Stimulated activated CD4-positive, alpha-beta T cell treated with anti-CD3 and anti-CD28 coated beads, Interleukin-2, amount 100 ng/mL, for 24 hours (primary cell): ENCODE data around the gene EIF5A2.
A peak's percentile ranks its signal among the peaks of the same experiment; 100 is the strongest.
"Not testable (repeated sequence)": the region's sequence is repeated elsewhere in the genome, so short reads cannot be mapped to it uniquely, and the experiment has no call there.

Experiments used
- DNase-seq, 2 donors: peaks; one replicate each; pipeline ENCODE4 v3.0.0-alpha.2; 2020

The EIF5A2 gene

DNA sequence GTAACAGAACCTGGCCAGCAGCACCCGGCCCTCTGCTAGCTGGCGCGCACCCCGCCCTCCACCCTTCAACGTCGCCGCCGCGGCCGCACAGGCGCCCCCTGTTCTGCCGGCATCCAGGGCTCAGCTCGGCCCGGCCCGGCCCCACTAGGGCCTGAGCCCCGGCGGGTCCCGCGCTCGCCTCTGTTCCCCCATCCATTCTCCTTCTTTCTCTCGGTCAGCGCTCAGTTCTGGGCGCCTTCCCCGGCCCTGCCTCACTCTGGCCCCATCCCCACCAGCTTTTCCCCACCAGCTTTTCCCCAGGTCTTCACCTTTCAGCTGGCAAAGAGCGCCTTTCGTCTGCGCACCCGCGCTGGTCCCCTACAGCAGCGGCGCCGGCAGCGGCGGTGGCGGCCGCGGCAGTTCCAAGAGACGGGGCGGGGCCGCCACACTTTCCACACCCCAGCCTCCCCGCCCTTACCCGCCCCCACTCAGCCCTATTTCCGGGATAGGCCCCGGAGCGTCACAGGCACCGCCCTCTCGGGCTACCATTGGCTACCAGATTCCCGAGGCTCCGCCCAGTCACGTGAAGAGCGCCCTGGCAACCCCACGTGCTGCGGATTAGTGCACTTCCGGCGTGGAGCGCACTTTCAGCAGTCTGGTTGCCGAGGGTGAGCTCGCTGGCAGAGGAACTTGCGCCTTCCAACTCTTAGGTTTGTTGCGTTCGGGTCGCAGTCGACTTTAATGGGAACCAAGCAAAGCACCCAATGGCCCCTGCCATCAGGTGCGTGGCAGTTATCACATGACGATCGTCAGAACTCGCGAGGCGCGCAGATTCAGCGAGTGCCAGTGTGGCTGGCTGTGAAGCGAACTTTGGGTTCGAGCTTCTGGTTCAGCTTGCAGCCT is at the start of gene EIF5A2:
EIF5A2 (minus strand) TSS at position 403 of the 882 bp plus-strand sequence. CDS start 831 bp downstream, outside the sequence.
- peak; percentile 96 for DNase-seq

DNA sequence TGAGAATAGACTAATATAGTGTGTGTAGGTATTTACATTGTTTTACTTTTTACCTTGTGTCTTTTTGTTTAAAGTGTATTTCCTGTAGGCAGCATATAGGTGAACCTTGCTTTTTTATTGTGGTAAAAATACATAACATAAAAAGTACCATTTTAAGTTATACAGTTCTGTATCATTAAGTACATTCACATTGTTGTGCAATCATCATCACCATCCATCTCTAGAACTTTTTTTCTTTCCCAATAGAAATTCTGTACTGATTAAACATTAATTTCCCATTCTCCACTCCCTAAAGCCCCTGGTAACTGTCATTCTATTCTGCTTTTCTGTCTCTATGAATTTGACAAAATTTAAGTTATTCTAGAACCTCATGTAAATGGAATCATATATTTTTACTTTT is 48.2 kb upstream of the EIF5A2 start:
- DNase-seq = no peak

DNA sequence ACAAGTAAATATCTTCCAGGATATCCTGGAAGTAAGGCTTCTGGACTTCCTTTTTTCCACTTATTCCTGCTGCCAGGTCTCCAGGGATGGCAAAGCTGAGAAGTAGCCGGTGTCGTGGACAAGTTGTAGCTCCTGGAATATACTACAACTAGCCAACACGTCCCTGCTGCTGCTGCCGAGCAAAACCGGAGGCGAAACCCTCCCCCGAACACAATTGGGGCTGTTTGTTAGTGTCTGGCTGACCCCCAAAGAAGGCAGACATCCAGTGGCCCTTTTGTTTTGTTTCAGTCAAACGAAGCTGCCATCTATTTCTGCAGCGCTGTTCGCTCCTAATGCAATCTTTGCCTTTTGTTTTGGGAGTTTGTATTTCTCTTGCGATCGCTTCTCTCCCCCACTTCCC is 45.3 kb upstream of the EIF5A2 start:
- DNase-seq = no peak

DNA sequence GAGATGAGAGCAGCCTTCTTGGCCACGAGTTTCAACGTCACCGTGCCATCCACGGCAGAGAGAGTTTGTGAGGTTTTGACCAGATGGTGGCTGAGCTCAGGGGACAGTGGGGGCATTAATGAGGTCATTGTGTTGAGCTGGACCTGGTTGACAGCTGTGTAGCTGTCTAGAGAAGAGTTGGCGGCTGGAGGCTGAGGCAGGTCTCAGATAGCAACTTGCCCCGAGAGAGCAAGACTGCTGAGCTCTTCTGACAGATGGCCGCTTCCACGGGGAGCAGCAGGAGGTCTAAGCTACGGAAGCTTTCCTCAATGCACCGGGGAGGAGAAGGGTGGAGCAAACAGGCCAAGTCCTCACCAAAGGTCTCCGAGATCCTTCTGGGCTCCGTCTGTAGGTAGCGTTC is 44.8 kb upstream of the EIF5A2 start:
- DNase-seq = no peak

DNA sequence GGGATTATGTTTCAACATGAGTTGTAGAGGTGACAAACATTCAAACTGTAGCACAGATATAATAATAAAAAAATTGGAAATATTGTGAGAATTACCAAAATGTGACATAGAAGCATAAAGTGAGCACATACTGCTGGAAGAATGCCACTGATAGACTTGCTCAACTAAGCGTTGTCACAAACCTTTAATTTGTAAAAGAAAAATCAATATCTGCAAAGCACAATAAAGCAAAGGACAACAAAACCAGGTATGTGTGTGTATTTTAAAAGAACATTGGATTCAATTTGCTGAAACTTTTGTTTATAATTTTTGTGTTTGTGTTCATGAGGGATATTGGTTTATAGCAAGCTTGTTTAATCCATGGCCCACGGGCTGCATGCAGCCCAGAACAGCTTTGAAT is 40.8 kb upstream of the EIF5A2 start:
- DNase-seq = no peak

DNA sequence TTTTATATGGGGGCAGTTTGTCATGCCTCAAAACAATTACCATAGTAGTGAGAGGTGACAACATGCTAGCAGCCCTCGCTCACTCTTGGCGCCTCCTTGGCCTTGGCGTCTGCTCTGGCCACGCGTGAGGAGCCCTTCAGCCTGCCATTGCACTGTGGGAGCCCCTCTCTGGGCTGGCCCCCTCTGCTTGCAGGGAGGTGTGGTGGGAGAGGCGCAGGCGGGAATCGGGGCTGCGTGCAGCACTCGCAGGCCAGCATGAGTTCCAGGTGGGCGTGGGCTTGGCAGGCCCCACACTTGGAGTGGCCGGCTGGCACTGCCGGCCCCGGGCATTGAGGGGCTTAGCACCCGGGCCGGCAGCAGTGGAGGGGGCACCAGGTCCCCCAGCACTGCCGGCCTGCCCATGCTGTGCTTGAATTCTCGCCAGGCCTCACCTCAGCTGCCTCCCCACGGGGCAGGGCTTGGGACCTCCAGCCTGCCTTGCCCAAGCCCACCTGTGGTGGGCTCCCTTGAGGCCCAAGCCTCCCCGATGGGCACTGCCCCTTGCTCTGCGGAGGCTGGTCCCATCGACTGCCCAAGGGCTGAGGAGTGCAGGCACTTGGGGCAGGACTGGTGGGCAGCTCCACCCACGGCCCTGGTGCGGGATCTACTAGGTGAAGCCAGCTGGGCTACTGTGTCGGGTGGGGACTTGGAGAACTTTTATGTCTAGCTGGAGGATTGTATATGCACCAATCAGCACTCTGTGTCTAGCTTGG is 38.8 kb upstream of the EIF5A2 start:
- DNase-seq = no peak

DNA sequence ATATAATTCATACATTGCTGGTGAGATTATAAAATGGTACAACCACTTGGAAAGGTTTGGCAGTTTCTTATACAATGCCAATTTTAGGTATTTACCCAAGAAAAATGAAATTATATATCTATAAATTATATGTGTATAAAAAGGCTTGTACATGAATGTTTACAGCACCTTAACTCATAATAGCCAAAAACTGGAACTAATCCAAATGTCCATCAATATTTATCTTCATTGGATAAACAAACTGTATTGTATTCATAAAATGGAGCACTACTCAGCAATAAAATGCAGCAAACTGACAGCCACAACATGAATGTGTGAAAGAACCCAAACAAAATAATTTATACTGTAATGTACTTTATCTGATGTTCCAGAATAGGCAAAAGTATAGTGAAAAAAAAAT is 33.6 kb upstream of the EIF5A2 start:
- no peak for DNase-seq

DNA sequence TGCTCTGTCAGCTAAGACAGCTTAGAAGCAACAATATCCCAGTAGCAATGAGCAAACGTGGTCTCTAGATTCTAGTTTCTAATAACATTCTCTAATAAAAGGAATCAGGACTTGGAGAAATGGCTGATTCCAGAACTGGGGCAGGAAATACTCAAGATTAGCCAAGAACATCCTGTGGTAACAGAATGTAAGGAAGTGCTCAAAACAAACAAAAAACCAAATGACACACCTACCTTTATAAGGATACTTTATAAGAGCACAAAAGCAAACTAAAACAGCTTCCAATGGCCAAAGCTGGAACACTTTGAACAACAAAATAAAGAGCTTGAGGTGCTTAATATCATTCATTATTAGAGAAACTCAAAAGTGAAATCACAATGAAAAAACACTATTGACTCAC is 33.1 kb upstream of the EIF5A2 start:
- no peak for DNase-seq

DNA sequence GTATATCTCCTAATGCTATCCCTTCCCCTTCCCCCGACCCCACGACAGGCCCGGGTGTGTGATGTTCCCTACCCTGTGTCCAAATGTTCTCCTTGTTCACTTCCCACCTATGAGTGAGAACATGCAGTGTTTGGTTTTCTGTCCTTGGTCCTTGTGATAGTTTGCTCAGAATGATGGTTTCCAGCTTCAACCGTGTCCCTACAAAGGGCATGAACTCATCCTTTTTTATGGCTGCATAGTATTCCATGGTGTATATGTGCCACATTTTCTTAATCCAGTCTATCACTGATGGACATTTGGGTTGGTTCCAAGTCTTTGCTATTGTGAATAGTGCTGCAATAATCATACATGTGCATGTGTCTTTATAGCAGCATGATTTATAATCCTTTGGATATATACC is 24.6 kb upstream of the EIF5A2 start:
- DNase-seq = not testable (repeated sequence)

DNA sequence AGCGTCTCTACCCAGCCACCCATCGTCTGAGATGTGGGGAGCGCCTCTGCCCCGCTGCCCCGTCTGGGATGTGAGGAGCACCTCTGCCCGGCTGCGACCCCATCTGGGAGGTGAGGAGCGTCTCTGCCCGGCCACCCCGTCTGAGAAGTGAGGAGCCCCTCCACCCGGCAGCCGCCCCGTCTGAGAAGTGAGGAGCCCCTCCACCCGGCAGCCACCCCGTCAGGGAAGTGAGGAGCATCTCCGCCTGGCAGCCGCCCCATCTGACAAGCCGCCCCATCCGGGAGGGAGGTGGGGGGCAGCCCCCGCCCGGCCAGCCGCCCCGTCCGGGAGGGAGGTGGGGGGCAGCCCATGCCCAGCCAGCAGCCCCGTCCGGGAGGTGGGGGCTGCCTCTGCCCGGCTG is 15.1 kb upstream of the EIF5A2 start:
- DNase-seq = not testable (repeated sequence)

DNA sequence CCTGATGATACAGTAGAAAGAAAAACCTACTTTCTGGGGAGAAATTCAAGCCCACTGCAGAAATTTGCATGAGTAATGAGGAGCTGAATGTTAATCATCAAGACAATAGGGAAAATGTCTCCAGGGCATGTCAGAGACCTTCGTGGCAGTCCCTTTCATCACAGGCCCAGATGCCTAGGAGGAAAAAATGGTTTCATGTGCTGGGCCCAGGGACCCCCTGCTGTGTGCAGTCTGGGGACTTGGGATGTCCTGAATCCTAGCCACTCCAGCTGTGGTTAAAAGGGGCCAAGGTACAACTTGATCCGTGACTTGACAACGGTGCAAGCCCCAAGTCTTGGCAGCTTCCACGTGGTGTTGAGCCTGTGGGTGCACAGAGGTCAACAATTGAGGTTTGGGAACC is 10.3 kb upstream of the EIF5A2 start:
- DNase-seq = no peak

DNA sequence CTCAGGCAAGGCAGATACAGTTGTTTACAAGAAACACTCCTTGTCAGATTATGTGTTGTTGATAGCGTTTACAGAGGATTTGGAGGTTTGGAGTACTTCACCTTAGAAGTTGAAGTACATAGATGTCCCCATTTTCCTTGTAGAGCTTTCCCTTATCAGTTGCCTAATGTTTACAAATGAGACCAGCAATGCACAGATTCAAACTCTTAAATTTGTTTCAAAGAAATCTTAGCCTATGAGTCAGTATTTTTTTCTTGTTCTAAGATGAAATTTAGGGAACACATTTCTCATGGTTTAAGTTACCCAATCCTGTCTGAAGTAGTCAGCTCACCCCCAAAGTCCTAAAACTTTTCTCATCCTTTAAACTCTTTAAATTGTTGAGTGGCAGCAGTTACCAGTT is 6.3 kb upstream of the EIF5A2 start:
- DNase-seq = no peak

DNA sequence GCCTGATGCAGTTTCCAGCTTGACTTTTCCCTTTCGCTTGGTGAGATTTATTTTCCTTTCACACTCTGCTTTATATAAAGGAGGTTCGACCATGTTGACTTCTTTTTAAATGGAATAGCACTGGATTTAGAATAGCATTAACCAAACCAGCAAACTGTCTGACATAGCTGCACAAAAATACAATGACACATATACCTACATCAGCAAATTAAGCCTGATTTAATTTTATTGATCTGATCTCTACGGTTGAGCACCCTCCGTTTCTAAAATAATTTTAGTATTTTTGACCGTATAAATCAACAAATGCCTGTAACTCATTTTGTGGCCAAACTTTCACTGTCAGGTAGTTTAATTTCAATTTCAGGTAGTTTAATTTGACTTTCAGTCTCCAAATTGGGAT is 5.8 kb upstream of the EIF5A2 start:
- no peak for DNase-seq

DNA sequence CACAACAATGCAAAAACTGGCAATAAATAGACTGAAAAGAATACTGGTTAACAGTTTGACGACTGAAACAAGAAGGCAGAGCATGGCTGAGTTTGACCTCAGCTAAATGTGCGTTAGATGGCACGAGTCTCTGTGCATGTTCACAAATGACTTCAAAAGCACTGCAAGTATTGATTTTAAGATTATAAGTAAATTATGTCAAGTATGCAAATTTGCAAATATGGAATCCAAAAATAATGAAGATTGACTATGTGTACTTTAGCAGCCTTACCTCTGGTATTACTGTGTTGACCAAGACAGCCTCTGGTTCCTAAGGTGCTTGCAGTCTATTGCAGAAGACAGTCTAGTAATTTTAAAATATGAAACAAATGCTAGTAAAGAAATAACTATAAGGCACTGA is 2.6 kb upstream of the EIF5A2 start:
- DNase-seq = no peak

DNA sequence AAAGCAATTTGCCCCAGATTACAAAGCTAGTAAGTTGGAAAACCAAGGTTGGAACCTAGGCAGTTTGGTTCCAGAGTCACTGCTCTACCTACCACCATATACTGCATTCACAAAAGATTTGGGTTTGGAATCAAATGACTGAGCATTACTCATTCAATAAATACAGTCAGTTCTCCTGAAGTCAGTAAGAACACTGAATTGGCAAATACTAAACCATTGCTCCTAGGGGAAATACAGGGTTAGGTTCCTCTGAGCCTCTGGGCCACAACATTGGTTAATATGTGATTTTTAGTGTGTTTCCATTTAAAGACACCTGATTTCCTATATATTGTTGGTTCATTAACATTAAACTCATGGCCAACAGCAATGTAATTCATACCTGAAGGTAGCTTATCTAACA is 2.1 kb upstream of the EIF5A2 start:
- no peak for DNase-seq

DNA sequence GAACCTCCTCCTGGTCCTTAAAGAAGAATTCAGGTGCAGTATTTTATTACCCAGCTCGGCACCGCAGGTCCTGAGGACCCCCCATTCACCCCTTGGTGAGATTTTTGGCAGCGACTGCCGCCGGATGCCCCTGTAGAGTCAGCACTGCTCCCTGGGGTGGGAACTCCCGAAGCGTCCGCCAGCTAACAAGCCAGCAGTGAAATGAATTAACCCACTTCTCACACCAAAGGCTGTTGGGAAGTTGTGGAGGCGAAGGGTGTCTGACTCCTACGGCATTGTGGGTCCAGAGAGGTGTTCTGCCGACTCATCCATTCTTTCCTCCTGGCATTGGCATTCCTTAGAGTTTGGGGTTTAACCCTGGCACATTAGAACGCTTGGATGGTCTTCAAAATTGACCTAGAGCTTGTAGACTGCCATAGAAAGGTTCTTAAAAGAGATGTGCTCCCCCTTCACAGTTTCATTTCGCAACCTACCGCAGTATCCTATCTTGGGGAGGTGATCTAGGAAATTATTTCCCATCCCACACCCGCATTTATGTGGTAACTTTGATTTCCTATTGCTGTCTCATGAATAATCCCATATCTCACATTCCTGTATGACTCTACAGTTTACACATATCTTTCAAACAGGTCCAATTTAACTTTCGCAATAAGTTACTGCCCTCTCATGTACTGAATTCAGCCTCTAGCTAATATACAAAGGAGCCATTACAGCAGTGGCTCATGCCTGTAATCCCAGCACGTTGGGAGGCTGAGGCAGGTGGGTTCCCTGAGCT is 879 bp upstream of the EIF5A2 start:
- DNase-seq = no peak

DNA sequence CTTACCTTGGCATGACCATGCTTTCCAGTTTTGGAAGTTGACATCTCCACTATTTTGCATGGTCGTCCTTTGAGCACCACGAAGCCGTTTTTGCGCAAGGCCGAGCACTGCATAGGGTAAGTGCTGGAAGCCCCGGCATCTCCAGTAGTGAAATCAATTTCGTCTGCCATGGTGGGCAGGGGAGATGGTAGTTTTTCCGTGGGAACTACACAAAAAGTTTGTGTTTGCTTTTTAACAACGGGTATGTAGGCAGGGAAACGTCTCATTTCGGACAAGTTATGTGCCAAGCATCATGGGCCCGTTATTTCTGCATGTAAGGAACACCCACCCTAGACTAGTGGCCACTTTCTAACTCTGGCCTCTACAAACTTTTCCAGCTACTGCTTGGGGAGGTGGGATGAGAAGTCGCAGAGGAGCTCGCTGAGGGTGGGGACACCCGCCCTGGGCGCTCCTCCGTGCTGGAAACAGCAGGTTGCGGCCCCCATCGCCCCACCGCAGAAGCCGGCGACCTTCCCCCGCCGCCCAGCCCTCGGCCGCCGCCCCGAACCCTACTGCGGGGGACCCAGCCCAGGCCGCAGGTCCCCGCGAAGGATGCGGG is 701 bp downstream of the EIF5A2 start:
- peak in 1 of 2 donors; percentile 2 for DNase-seq

DNA sequence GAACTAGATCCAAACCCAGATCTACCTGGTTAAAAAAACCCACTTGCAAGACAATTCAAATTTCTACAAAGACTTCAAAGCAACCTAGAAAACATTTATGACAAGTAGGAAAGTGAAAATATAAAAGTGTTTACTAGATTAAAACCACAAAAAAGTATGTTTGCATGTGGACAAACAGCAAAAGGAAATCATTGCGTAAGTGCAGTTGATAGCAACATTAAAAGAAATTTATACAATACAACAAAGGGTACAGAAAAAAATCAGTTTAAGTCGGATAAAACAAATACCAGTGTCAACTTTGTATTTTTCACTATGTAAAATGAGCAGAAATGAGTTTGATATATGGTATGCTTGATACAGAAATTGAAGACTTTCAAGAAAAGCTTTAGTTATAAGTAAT is 2.6 kb downstream of the EIF5A2 start:
- DNase-seq = no peak

DNA sequence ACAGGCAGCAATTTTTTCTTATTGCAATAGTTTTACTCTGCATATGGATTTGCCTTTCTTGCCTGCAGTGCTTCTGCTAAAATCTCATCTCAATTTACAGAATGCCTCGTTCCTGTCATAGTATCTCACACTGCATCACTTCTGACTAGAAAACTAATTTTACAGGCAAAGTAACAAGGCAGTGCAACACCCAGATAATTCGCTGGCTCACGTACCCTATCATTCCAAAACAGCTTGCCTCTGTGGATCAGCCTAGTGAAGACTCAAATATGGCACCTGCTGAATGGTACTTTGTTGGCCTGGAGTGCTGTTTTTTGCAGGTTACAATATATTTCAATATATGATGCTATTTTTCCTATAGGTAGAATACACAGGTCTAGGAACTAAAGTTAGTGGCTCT is 5.3 kb downstream of the EIF5A2 start:
- no peak for DNase-seq

DNA sequence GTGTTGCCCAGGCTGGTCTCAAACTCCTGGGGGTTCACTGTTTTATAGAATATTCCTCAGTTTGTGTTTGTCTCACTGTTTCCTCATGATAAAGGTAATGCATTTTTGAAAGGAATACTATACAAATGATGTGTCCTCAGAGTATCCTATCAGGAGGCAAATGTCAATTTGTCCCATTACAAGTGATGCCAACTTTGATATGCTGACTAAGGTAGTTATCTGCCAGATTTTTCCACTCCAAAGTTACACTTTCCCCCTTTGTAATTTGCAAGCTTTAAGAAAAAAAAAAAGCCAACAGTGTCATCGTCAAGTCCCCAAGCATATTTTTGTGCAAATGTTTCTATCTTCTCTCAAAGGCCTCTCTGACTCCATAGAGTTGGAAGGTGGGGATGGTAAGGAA is 9.0 kb downstream of the EIF5A2 start:
- no peak for DNase-seq

DNA sequence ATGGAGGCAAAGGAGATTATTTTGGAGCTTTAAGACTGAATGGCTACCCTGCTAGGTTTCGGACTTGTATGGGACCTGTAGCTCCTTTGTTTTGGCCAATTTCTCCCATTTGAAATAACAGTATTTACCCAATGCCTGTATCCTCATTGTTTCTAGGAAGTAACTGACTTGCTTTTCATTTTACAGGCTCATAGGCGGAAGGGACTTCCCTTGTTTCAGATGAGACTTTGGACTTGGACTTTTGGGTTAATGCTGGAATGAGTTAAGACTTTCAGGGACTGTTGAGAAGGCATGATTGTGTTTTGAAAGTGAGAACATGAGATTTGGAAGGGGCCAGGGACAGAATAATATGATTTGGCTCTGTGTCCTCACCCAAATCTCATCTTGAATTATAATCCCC is 10.5 kb downstream of the EIF5A2 start:
- no peak for DNase-seq

DNA sequence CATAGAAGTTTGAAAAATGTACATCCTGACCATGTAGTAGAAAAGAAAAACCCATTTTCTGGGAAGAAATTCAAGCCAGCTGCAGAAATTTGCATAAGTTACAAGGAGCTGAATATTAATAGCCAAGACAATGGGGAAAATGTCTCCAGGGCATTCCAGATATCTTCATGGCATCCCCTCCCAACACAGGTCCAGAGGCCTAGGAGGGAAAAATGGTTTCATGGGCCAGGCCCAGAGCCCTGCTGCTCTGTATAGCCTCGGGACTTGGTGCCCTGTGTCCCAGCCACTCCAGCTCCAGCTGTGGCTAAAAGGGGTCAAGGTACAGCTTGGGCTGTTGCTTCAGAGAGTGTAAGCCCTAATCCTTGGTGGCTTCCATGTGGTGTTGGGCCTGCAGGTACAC is 11.2 kb downstream of the EIF5A2 start:
- not testable (repeated sequence) for DNase-seq

DNA sequence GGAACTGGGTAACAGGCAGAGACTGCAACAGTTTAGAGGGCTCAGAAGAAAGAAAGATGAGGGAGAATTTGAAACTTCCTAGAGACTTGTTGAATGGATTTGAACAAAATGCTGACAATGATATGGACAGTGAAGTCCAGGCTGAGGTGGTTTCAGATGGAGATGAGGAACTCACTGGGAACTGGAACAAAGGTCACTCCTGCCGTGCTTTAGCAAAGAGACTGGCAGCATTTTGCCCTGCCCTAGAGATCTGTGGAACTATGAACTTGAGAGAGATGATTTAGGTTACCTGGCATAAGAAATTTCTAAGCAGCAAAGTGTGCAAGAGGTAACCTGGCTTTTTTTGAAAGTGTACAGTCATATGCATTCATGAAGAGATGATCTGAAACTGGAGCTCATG is 11.7 kb downstream of the EIF5A2 start:
- no peak for DNase-seq
